Osteoblast (primary cell): Measurements from ENCODE around the gene SNCG. TPM values are rescaled to one million over a fixed set of nuclear protein-coding genes. Genes with fewer than 3 reads are reported as not detected.

Experiments used
- DNase-seq: peaks from one replicate; pipeline ENCODE4 v3.0.0; 2011; ENCODE audit warnings: low spot score, mixed read lengths; ENCODE audit not compliant: insufficient read length; ENCODE audit errors: missing footprints
- H2AFZ ChIP-seq: 2 replicates; pipeline ENCODE4 v1.6.0; 2011; ENCODE audit warnings: mild to moderate bottlenecking, low read length
- H3K27ac ChIP-seq: 2 replicates; pipeline ENCODE4 v1.5.1; 2011; ENCODE audit warnings: mild to moderate bottlenecking, low read depth, low read length, moderate library complexity
- H3K27me3 ChIP-seq: 2 replicates; pipeline ENCODE4 v1.6.0; 2012; ENCODE audit warnings: mild to moderate bottlenecking, control low read depth, inconsistent platforms, low read length, moderate library complexity; ENCODE audit not compliant: insufficient read depth
- H3K36me3 ChIP-seq: 2 replicates; pipeline ENCODE4 v1.5.1; 2011; ENCODE audit warnings: mild to moderate bottlenecking, low read length, control low read depth, moderate library complexity; ENCODE audit not compliant: insufficient read depth
- H3K4me1 ChIP-seq: 2 replicates; pipeline ENCODE4 v1.5.1; 2011; ENCODE audit warnings: mild to moderate bottlenecking, low read length, control low read depth, moderate library complexity; ENCODE audit not compliant: insufficient read depth
- H3K4me2 ChIP-seq: 2 replicates; pipeline ENCODE4 v1.6.0; 2011; ENCODE audit warnings: mild to moderate bottlenecking, low read length; ENCODE audit not compliant: insufficient read depth
- H3K4me3 ChIP-seq: fragments of 200-600 bp; sonication (generic); 3 replicates; pipeline ENCODE4 v1.5.1; 2012; ENCODE audit warnings: mild to moderate bottlenecking, low read length, inconsistent platforms; ENCODE audit not compliant: insufficient read depth
- H3K79me2 ChIP-seq: 2 replicates; pipeline ENCODE4 v1.6.0; 2012; ENCODE audit warnings: mild to moderate bottlenecking, low read length, control low read depth, inconsistent platforms; ENCODE audit not compliant: insufficient read depth
- H3K9me3 ChIP-seq: 2 replicates; pipeline ENCODE4 v1.5.1; 2011; ENCODE audit warnings: low read depth, low read length, control low read depth
- H4K20me1 ChIP-seq: 2 replicates; pipeline ENCODE4 v1.6.0; 2012; ENCODE audit warnings: mild to moderate bottlenecking, low read length, control low read depth; ENCODE audit not compliant: insufficient read depth
- total RNA-seq: library from RNA; depleted of rRNA; stranded (reverse); fragments of >200 nt; gene quantifications from 2 replicates; pipeline ENCODE4 v1.2.3, GENCODE V29; 2012
- TF ChIP-seq, protein P1 (sequence below): IDR thresholded peaks from 2 replicates; pipeline ENCODE4 v1.5.1; 2011; ENCODE audit warnings: mild to moderate bottlenecking, low read depth, low read length, moderate library complexity; ENCODE audit errors: extremely low read depth

Gene SNCG
- total RNA-seq, 1 donor = 0.36 TPM

DNA sequence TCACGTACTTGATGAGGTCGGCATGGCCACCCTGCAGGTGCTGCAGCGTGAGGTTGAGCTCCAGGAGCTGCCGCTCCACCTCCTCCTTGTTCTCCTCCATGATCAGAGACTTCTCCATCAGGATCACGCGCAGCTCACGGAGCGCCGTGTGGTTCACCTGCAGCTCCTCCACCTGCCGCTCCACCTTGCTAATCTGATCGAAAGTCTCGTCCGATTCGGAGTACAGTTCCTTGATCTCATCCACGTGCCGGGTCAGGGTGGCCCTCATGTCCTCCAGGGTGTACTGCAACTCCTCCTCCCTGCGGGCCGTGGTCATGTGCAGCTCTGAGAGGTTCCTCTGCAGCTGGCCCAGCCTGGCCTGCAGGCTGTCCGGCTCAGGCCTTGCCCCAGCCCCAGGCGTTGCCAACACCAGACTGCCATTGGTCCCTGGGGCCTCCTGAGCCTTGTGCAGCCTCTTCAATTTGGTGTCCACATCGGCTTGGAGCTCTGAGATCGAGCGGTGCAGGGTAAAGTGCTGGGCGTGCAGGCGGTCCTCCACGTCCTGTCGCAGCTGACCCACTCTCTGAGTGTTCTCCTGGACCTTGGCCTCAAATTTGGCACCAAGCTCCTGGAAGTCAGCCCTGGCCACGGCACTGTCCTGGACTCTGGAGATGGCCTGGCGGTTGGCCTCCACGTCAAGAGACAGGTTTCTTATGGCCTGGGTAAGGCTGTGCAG lies 14.9 kb upstream of the SNCG start:
- H3K79me2 ChIP-seq = no peaks in the 10 kb centered on the region
- no peak overlapping the region for H2AFZ ChIP-seq
- H3K27ac ChIP-seq = no peak overlapping the region
- H3K27me3 ChIP-seq = peaks cover 5% of the 10 kb centered on the region
- TF ChIP-seq, protein P1, sequence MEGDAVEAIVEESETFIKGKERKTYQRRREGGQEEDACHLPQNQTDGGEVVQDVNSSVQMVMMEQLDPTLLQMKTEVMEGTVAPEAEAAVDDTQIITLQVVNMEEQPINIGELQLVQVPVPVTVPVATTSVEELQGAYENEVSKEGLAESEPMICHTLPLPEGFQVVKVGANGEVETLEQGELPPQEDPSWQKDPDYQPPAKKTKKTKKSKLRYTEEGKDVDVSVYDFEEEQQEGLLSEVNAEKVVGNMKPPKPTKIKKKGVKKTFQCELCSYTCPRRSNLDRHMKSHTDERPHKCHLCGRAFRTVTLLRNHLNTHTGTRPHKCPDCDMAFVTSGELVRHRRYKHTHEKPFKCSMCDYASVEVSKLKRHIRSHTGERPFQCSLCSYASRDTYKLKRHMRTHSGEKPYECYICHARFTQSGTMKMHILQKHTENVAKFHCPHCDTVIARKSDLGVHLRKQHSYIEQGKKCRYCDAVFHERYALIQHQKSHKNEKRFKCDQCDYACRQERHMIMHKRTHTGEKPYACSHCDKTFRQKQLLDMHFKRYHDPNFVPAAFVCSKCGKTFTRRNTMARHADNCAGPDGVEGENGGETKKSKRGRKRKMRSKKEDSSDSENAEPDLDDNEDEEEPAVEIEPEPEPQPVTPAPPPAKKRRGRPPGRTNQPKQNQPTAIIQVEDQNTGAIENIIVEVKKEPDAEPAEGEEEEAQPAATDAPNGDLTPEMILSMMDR = no peak
- no peak overlapping the region for H3K4me2 ChIP-seq
- peak; percentile 19 for DNase-seq
- H3K4me3 ChIP-seq = no peak overlapping the region
- no peaks in the 10 kb centered on the region for H3K9me3 ChIP-seq
- H3K36me3 ChIP-seq = no peaks in the 10 kb centered on the region
- no peaks in the 10 kb centered on the region for H3K4me1 ChIP-seq
- no peaks in the 10 kb centered on the region for H4K20me1 ChIP-seq

DNA sequence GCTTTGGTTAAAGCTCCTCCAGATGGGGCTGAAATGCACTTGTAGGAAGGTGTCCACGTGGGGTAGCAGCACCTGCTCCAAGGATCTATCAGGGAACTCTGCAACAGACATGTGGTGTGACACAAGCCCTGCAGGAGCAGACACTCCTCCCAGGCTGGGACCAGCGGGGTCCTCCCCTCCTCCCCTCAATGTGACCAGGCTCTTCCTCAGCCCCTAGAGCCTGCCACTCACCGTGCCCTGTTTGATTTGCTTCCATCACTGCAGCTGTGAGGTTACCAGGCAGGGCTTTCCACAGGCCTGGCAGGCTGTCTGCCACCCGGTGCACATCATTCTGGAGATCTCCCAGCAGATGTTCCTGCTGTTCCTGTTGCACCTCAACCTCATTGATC lies 14.4 kb upstream of the SNCG start:
- no peaks in the 10 kb centered on the region for H3K79me2 ChIP-seq
- no peaks in the 10 kb centered on the region for H3K36me3 ChIP-seq
- TF ChIP-seq, protein P1 = no peak
- peak; percentile 64 for DNase-seq
- H3K4me3 ChIP-seq = no peak overlapping the region
- H2AFZ ChIP-seq = no peak overlapping the region
- H3K9me3 ChIP-seq = no peaks in the 10 kb centered on the region
- no peaks in the 10 kb centered on the region for H3K4me1 ChIP-seq
- H3K27me3 ChIP-seq = peaks cover 5% of the 10 kb centered on the region
- no peak overlapping the region for H3K4me2 ChIP-seq
- H3K27ac ChIP-seq = no peak overlapping the region
- no peaks in the 10 kb centered on the region for H4K20me1 ChIP-seq

DNA sequence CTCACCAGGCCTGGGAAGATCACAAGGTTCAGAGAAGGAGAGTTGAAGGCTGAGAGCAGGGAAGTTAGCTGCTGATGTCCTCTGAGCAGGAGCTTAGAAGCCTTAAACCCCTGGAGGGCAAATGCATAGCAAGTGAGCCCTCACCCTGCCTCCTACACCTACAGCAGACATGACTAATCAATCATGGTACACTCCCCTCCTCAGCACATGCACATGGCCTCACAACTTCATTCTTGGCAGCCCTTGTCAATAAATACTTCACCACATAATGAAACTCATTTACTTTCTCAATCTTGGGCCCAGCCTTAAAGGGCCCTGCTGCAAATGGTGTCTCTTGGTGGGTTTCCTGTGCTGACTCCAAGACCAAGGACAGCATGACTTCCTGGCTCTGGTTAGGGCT lies 13.9 kb upstream of the SNCG start:
- H3K4me2 ChIP-seq = no peak overlapping the region
- H3K36me3 ChIP-seq = no peaks in the 10 kb centered on the region
- H3K27me3 ChIP-seq = peaks cover 5% of the 10 kb centered on the region
- no peaks in the 10 kb centered on the region for H3K4me1 ChIP-seq
- peak; percentile 37 for DNase-seq
- TF ChIP-seq, protein P1 = no peak
- no peak overlapping the region for H3K4me3 ChIP-seq
- H3K9me3 ChIP-seq = no peaks in the 10 kb centered on the region
- H3K79me2 ChIP-seq = no peaks in the 10 kb centered on the region
- H3K27ac ChIP-seq = no peak overlapping the region
- H4K20me1 ChIP-seq = no peaks in the 10 kb centered on the region
- no peak overlapping the region for H2AFZ ChIP-seq

DNA sequence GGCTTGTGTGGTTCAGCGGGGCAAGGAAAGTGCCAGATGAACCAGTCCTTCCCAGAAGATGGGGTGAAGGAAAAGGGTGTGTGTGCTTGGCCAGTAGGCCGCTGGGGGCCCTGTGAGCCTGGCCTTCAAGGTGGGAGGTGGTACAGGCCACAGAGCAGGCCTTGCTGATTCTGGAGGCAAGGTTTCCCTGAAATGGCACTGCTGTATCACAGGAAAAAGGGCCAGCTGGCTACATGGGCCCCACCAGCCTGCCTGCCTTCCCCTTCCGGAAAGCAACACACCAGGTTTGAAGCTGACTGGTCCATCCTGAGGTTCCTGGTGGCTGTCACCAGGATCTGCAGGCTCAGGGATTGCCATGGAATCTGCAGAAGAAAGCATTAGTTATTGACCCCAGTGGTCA lies 13.5 kb upstream of the SNCG start:
- TF ChIP-seq, protein P1 = no peak
- Histone ChIP-seq H3K79me2 (no peaks in the 10 kb centered on the region), H3K27me3 (peaks cover 5% of the 10 kb centered on the region), H2AFZ (no peak overlapping the region), H3K36me3 (no peaks in the 10 kb centered on the region), H3K9me3 (no peaks in the 10 kb centered on the region), H3K4me1 (no peaks in the 10 kb centered on the region), H3K4me2 (no peak overlapping the region), H3K27ac (no peak overlapping the region), H3K4me3 (no peak overlapping the region), H4K20me1 (no peaks in the 10 kb centered on the region)
- peak; percentile 29 for DNase-seq
